RWPE1 (cell line): ENCODE measurements around the gene PCBD1.

Experiments used
- CTCF ChIA-PET: fragments of 350-600 bp; sonication (Branson Sonifier 250); formaldehyde crosslinking; extraction: SDS; loops from one replicate; lab custom pipeline; 2021; lab: Yijun Ruan, JAX
- POLR2A ChIA-PET: fragments of 400-600 bp; formaldehyde crosslinking; extraction: SDS; loops from one replicate; lab custom pipeline; 2020; ENCODE audit warnings: antibody characterized with exemption; ENCODE audit not compliant: low non-redundant PET; lab: Yijun Ruan, JAX
- DNase-seq: peaks from one replicate; pipeline ENCODE4 v3.0.0; 2012; ENCODE audit warnings: low spot score
- H3K27ac ChIP-seq: fragments of 450-650 bp; 2 replicates; pipeline ENCODE4 v1.5.1; 2017
- CTCF ChIP-seq: fragments of 450-650 bp; conservative IDR thresholded peaks from 2 replicates; pipeline ENCODE4 v1.5.1; 2017; ENCODE audit warnings: low read depth, mild to moderate bottlenecking

The PCBD1 gene

DNA sequence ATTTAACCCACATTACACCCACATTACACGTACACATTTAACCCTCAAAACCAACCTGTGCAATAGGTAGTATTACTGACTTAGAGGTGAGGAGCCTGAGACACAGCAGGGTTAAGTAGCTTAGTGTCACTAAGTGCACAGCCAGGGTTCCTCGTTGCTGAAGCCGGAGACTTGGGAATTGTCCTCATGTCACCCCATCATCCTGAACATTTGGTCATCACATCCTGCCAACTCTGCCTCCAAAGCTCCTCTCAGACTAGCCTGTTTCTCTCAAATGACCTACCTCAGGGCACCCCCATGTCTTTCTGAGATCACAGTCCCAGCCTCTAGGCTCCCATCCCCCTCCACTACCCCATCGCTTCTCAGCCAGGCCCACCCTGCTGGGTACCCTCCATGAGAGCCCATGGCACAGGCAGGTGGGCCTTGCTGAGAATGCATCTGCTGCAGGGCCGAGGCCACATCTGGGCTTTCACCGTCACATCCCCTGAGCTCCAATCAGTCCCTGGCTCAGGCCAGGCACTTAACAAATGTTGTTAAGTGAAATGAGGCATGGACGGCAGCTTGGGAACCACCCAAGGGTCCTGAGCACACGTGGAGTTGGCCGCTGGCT lies 21.1 kb upstream of the PCBD1 start:
- CTCF ChIA-PET = no interaction called here
- DNase-seq = no peak
- TF ChIP-seq CTCF = no peak
- no peak overlapping the region for H3K27ac ChIP-seq
- POLR2A ChIA-PET = no interaction called here

DNA sequence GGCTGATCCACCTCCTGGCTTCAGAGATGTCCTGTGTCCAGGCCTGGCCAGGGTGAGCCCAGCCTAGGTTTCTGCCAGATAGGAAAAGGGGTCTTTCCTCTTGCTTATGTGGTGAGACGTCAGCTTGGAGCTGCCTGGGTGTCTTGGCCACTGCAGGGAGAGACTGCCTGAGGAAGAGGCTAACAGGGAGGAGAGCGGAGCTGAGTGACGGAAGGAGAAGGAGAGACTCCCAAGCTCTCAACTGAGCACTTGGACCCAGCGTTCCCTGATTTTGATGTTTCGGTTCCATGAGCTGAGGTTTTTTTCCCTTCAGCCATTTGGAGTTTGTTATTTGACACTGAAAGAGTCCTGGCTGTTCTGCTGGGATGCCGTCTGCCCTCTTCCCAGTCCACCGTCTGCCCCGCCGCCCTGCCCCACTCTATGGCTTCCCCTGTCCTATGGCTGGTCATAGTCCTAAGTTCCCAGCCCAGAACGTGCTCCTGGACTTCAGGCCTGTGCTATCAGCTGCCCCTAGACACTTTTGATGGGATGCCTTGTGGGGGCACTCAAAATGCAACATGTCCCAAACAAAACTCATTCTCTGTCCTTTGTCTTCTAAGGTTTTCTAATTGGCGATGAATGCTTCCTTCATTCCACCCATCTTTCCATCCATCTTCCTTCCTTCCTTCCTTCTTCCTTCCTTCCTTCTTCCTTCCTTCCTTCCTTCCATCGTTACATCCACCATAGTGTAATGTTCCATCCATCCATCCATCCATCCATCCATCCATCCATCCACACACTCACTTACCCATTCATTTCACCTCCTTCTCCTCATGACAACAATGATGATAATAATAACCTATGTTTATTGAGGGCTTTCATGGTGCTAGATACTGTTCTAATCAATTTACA lies 20.3 kb upstream of the PCBD1 start:
- DNase-seq = no peak
- ChIA-PET POLR2A (no interaction called here), CTCF (no interaction called here)
- no peak for TF ChIP-seq CTCF
- H3K27ac ChIP-seq = no peak overlapping the region

DNA sequence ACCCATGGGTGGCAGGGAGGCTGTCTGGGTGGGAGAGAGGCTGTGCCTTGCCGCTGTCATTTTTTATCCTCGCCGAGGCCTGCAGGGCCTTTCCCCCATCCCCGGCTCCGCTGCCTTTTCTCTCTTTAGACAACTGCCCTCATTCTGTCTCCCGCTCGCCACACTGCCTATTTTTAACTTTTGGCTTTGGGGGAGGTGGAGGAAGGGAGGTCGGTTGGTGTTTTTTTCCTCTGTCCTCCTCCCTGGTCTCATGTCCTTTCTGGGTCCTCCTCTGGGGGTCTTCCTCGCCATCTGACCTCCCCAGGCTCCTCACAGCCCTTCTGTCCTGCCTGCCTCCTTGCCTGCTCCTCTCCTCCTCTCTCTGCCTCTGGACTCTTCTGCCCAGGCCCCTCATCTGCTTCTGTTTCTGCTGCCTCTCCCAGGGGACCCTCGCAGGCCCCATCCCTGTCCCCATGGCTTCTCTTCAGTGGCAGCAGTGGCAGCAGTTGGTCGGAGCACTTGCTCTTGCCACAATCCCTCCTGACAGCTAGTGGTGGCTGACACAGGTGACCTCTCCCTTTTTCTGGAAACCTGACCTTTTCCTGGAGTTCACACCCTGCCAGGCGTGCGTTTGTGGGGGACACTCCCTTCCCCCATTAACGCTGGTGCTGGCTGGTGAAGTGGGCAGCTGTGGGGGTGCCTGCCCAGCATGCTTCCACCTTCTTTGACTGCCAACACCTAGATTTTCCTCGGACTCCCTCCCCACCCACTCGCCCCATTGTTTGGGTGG lies 19.5 kb upstream of the PCBD1 start:
- no peak overlapping the region for H3K27ac ChIP-seq
- TF ChIP-seq CTCF = no peak
- no peak for DNase-seq
- CTCF ChIA-PET = no interaction called here
- POLR2A ChIA-PET = no interaction called here

GRCh38 chr10:70906953-70907636 lies 18.7 kb upstream of the PCBD1 start:
- TF ChIP-seq CTCF = no peak
- POLR2A ChIA-PET = no interaction called here
- no peak overlapping the region for H3K27ac ChIP-seq
- CTCF ChIA-PET = interaction anchor here (0.6 kb wide), 1 partner anchor 10 kb away, joined by 3 read pairs; no protein-coding TSS in a partner anchor
- no peak for DNase-seq

DNA sequence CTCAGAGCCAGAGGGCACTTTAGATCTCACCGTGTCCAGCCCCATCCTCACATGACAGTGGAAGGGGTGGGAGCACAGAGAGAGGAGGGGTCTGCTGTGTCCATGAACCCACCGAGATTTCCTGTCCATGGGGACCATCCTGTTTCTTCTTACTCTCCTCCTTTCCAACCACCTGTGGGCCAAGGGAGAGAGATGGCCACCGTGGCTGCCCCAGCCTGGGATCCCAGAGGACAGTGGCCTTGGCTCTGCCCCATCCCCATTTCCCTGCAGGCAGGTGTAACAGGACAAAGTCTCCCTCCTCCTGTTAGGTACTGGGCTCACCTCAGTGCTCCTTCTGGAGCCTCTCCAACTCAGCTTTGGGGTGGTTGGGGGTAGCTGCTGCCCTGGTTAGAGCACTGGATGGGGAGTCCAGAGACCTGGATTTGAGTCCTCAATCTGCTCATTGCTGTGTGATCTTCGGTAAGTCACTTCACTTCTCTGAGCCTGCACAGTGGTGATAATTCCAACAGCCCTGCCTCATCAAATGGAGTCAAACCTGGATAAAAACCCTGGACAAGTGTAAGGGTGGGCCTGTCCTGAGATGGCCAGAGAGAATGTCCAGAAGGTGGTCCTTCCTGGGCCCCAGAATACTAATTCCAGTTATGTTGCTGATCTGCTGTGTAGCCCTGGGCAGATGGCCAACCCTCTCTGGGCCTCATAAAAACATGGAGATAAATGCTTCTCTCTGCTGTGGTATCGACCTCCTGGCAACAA lies 17.8 kb upstream of the PCBD1 start:
- DNase-seq = no peak
- no peak for TF ChIP-seq CTCF
- POLR2A ChIA-PET = no interaction called here
- CTCF ChIA-PET = no interaction called here
- no peak overlapping the region for H3K27ac ChIP-seq
